Left lung (tissue), 10 donors: ENCODE data around the gene SNCAIP. TPM values are rescaled to one million over a fixed set of nuclear protein-coding genes. Genes with fewer than 3 reads are reported as not detected.

Experiments used
- ATAC-seq: fragments of 200-7000 bp; cut with Tn5 transposase; one replicate; pipeline ENCODE4 v1.9.1; 2020; ENCODE audit warnings: moderate library complexity
- DNase-seq, 4 donors: peaks; one replicate each; pipeline ENCODE4 v3.0.0-alpha.2; 2013 to 2020
- H3K27ac ChIP-seq, 2 donors: fragments of 200-600 bp; sonication (generic) in 1 of 2; one replicate each; pipeline versions ENCODE4 v1.5.0 to v1.8.0; 2020 to 2021
- H3K27me3 ChIP-seq, 2 donors: fragments of 200-600 bp; sonication (generic) in 1 of 2; one replicate each; pipeline versions ENCODE4 v1.5.0 to v1.8.0; 2020 to 2021
- H3K36me3 ChIP-seq, 2 donors: fragments of 200-600 bp; sonication (generic) in 1 of 2; one replicate each; pipeline versions ENCODE4 v1.5.0 to v1.8.0; 2020 to 2021
- H3K4me1 ChIP-seq, 2 donors: fragments of 200-600 bp; one replicate each; pipeline ENCODE4 v1.8.0; 2021
- H3K4me3 ChIP-seq, 2 donors: fragments of 200-600 bp; sonication (generic) in 1 of 2; one replicate each; pipeline versions ENCODE4 v1.5.0 to v1.8.0; 2020 to 2021; ENCODE audit warnings: mild to moderate bottlenecking in 1 of 2
- H3K9me3 ChIP-seq, 2 donors: fragments of 200-600 bp; sonication (generic) in 1 of 2; one replicate each; pipeline versions ENCODE4 v1.5.0 to v1.8.0; 2020 to 2021
- CTCF ChIP-seq, 2 donors: fragments of 200-600 bp; sonication (generic) in 1 of 2; IDR thresholded peaks; one replicate each; pipeline versions ENCODE4 v1.5.0 to v1.8.0; 2021; ENCODE audit warnings: antibody characterized with exemption in 2 of 2
- intact Hi-C, 2 donors: fragments of 100-400 bp; cut with DNase I; formaldehyde crosslinking; loops; one replicate each; pipeline versions ENCODE4 v1.11.2 to v1.14.2; 2022
- polyA plus RNA-seq, 6 donors: library from polyadenylated mRNA; unstranded; fragments of 120-200 nt; gene quantifications; one replicate each; pipeline ENCODE4 v1.2.1, GENCODE V29; 2013; ENCODE audit not compliant: insufficient read length in 6 of 6
- total RNA-seq, 2 donors: library from RNA; stranded (reverse); fragmentation: NEBNext Ultra II Directional; extraction: Animal tissue kit (Norgen Biotek cat#: 25700); gene quantifications; one replicate each; pipeline ENCODE4 v1.2.1, GENCODE V29; 2021
- donor health status: DM: no; HTN: yes; CAD: no.
- donor health status: DM: no; HTN: no; CAD: no.

The SNCAIP gene
- total and polyA plus RNA-seq, 8 donors, result 2.1 to 23.4 (median 17.3) TPM

GRCh38 chr5:122492675-122493074, 180.6 kb downstream of the SNCAIP start:
- Histone ChIP-seq H3K9me3 (no peaks in the 10 kb centered on the region), H3K27me3 (no peaks in the 10 kb centered on the region), H3K36me3 (no peaks in the 10 kb centered on the region), H3K4me3 (no peak overlapping the region), H3K4me1 (no peaks in the 10 kb centered on the region), H3K27ac (no peak overlapping the region)
- intact Hi-C loops, result no loop called here
- DNase-seq, result no peak
- peak; percentile 10 to 23 for TF ChIP-seq CTCF (IDR thresholded peaks at IDR 0.05)
- ATAC-seq, result peak; percentile 49

DNA sequence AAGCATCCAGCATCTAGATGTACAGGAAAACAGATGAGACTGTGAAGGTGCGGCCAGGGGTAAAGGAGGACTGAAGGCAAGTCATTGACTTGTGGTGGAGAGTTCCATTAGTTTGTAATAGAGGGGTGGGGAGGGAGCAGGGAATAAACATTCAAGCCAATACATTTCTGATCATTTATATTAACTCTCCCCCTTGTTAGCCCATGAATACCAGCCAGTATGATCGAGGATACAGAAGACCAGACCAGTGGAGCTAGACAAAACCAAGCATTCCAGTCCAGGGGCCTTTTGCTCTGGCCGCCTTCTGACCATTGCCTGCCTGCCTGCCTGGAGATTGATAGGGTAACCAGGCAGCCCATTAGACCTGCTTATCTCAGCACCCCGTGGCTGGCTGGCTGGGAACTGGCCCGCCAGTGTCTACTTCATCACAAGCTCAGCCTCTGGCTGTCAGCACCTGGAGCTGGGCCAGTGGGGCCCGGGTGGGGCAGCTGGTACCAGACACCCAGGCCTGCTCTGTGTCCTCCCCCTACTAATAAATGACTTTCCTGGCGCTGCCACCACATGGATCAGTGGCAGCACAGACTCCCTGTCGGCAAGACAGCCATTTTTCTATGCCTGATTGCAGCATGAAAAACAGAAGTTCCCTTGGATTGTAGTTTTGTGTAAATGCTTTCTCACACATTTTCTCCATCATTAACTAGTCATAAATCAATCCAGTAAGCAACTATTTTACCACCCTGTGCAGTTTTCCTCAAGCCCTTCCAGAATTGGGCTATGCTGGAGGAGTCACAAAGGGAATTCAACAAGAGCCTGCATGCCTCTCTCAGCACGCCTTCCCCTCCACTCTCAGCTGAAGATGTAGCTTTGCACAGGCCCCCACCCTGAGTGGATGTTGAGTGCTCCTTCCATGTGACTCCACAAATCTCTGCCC, 181.3 kb downstream of the SNCAIP start:
- no peaks in the 10 kb centered on the region for H3K4me1 ChIP-seq
- H3K36me3 ChIP-seq, result no peaks in the 10 kb centered on the region
- H3K9me3 ChIP-seq, result no peaks in the 10 kb centered on the region
- ATAC-seq (peak; percentile 54), DNase-seq (peak in 1 of 4 donors; percentile 81)
- H3K27ac ChIP-seq, result no peak overlapping the region
- H3K27me3 ChIP-seq, result no peaks in the 10 kb centered on the region
- TF ChIP-seq CTCF (IDR thresholded peaks at IDR 0.05), result no peak
- intact Hi-C loops, result no loop called here
- no peak overlapping the region for H3K4me3 ChIP-seq

- no peaks in the 10 kb centered on the region for H3K36me3 ChIP-seq
- intact Hi-C loops, result no loop called here
- peak; percentile 27 for ATAC-seq
- H3K27me3 ChIP-seq, result no peaks in the 10 kb centered on the region
- no peak for TF ChIP-seq CTCF (IDR thresholded peaks at IDR 0.05)
- no peaks in the 10 kb centered on the region for H3K4me1 ChIP-seq
- H3K27ac ChIP-seq, result no peak overlapping the region
- DNase-seq, result no peak
- no peak overlapping the region for H3K4me3 ChIP-seq
- H3K9me3 ChIP-seq, result no peaks in the 10 kb centered on the region
Observed at GRCh38 chr5:122494109-122494508, 182.1 kb downstream of the SNCAIP start.

DNA sequence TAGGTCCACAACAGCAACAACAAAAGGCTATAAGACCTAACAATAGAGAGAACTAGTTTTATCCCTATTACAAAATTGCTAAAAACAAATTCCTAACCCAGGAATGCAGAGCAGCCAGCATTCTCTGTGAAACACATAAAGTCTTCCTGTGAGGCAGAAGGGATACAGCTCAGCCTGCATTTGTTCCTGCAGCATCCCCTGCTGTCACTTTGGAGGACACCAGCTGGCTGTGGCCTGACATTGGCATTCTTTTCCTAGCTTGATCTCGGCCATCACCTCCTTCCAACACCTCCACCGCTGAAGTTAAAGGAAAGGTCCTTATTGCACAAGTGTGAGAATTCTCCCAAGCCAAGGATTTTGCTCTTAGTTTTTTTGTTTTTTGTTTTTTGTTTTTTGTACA, 186.1 kb downstream of the SNCAIP start:
- no peaks in the 10 kb centered on the region for H3K36me3 ChIP-seq
- H3K4me3 ChIP-seq, result no peak overlapping the region
- H3K27ac ChIP-seq, result no peak overlapping the region
- ATAC-seq, result peak; percentile 19
- no peaks in the 10 kb centered on the region for H3K4me1 ChIP-seq
- no peaks in the 10 kb centered on the region for H3K9me3 ChIP-seq
- intact Hi-C loops, result no loop called here
- H3K27me3 ChIP-seq, result no peaks in the 10 kb centered on the region
- no peak for TF ChIP-seq CTCF (IDR thresholded peaks at IDR 0.05)
- DNase-seq, result peak in 1 of 4 donors; percentile 48

DNA sequence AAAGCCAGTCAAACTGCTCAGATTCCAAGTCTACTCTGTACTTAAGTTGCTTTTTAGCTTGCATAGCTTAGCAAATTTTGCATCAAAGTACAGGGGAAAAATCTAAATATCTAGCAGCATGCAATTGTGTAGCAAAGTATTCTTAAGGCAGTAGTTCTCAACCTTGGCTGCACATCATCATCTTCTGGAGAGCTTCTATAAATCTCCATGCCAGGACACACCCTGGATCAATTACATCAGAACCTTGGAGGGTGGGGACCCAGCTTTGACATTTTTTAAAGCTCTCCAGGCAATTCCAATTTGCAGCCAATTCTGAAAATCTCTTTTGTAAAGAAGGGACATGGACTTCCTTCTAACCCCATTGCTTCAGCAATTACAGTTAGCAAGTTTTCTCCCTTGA, 187.5 kb downstream of the SNCAIP start:
- DNase-seq, result no peak
- no peaks in the 10 kb centered on the region for H3K36me3 ChIP-seq
- H3K27ac ChIP-seq, result no peak overlapping the region
- H3K9me3 ChIP-seq, result no peaks in the 10 kb centered on the region
- H3K4me3 ChIP-seq, result no peak overlapping the region
- intact Hi-C loops, result no loop called here
- TF ChIP-seq CTCF (IDR thresholded peaks at IDR 0.05), result no peak
- H3K27me3 ChIP-seq, result no peaks in the 10 kb centered on the region
- H3K4me1 ChIP-seq, result no peaks in the 10 kb centered on the region
- ATAC-seq, result no peak
